ENCODE measurements around the gene YPEL1. TPM values are rescaled to one million over a fixed set of nuclear protein-coding genes. Genes with fewer than 3 reads are reported as not detected.

The YPEL1 gene
- total and polyA plus RNA-seq, 12 donors, result 0.84 to 19.4 (median 3.0) TPM

- intact Hi-C loops (cut with DNase I), result no loop called here
- no peak for DNase-seq
These were observed 26.5 kb upstream of the YPEL1 start for GRCh38 chr22:21761994-21762680.

GRCh38 chr22:21761086-21761485, 25.5 kb upstream of the YPEL1 start:
- no peak for TF ChIP-seq POLR2A (IDR thresholded peaks at IDR 0.05)
- TF ChIP-seq CTCF (IDR thresholded peaks at IDR 0.05), result no peak
- Histone ChIP-seq H3K27ac (no peak overlapping the region), H3K4me3 (no peak overlapping the region), H3K36me3 (replicated peaks in 1 of 2) (peaks cover 0 to 45% of the 10 kb centered on the region in 2 donors), H3K27me3 (no peaks in the 10 kb centered on the region), H3K4me1 (replicated peaks in 1 of 2) (peaks cover 0 to under 1% of the 10 kb centered on the region in 2 donors), H3K9me3 (replicated peaks in 1 of 3) (no peaks in the 10 kb centered on the region)
- intact Hi-C loops (cut with DNase I), result no loop called here
- 90 to 97% (median 93%) methylated on average over 2 of the region's 2 CpGs for WGBS, 4 donors
- no peak for DNase-seq

More at GRCh38 chr22:21761994-21762680, 26.5 kb upstream of the YPEL1 start:
- H3K4me3 ChIP-seq, result no peak overlapping the region
- H3K9me3 ChIP-seq (replicated peaks in 1 of 3), result no peaks in the 10 kb centered on the region
- H3K4me1 ChIP-seq (replicated peaks in 1 of 2), result no peaks in the 10 kb centered on the region
- WGBS, 4 donors, result 87 to 94% (median 91%) methylated on average over 15 of the region's 15 CpGs
- H3K36me3 ChIP-seq (replicated peaks in 1 of 2), result peaks cover 0 to 54% of the 10 kb centered on the region in 2 donors
- TF ChIP-seq POLR2A (IDR thresholded peaks at IDR 0.05), result no peak
- TF ChIP-seq CTCF (IDR thresholded peaks at IDR 0.05), result no peak
- no peaks in the 10 kb centered on the region for H3K27me3 ChIP-seq
- no peak overlapping the region for H3K27ac ChIP-seq

GRCh38 chr22:21760640-21761039, 25.0 kb upstream of the YPEL1 start:
- Histone ChIP-seq H3K36me3 (replicated peaks in 1 of 2) (peaks cover 0 to 40% of the 10 kb centered on the region in 2 donors), H3K4me3 (no peak overlapping the region), H3K27ac (no peak overlapping the region), H3K4me1 (replicated peaks in 1 of 2) (peaks cover under 1 to 5% of the 10 kb centered on the region in 2 donors), H3K27me3 (no peaks in the 10 kb centered on the region), H3K9me3 (replicated peaks in 1 of 3) (no peaks in the 10 kb centered on the region)
- 90 to 97% (median 93%) methylated on average over 2 of the region's 2 CpGs for WGBS, 4 donors
- intact Hi-C loops (cut with DNase I), result no loop called here
- no peak for TF ChIP-seq POLR2A (IDR thresholded peaks at IDR 0.05)
- no peak for TF ChIP-seq CTCF (IDR thresholded peaks at IDR 0.05)
- no peak for DNase-seq

GRCh38 chr22:21759646-21760376, 24.2 kb upstream of the YPEL1 start:
- Histone ChIP-seq H3K27ac (no peak overlapping the region), H3K4me1 (replicated peaks in 1 of 2) (peaks cover 6 to 13% of the 10 kb centered on the region in 2 donors), H3K27me3 (no peaks in the 10 kb centered on the region), H3K4me3 (no peak overlapping the region), H3K9me3 (replicated peaks in 1 of 3) (no peaks in the 10 kb centered on the region), H3K36me3 (replicated peaks in 1 of 2) (peaks cover 0 to 32% of the 10 kb centered on the region in 2 donors)
- WGBS, 4 donors, result 88 to 94% (median 90%) methylated on average over 8 of the region's 8 CpGs
- no peak for TF ChIP-seq CTCF (IDR thresholded peaks at IDR 0.05)
- TF ChIP-seq POLR2A (IDR thresholded peaks at IDR 0.05), result no peak
- intact Hi-C loops (cut with DNase I), result no loop called here
- no peak for DNase-seq
